ENCODE measurements around the gene SUPT3H. TPM values are rescaled to one million over a fixed set of nuclear protein-coding genes. Genes with fewer than 3 reads are reported as not detected.

Gene SUPT3H
- total and polyA plus RNA-seq, 2 of the 8 experiments (the other 6 are each of a cell fraction or from before 2014, with no cell fraction given): 18.8 to 23.0 TPM

GRCh38 chr6:45187836-45188235, 189.9 kb downstream of the SUPT3H start:
- no peak overlapping the region for H2AFZ ChIP-seq (ENCODE audit: low read length)
- H4K20me1 ChIP-seq (replicated peaks in 1 of 2; ENCODE audit: control insufficient read depth in 1 of 2, insufficient read depth in 2 of 2, low read length in 2 of 2): no peaks in the 10 kb centered on the region
- no peak overlapping the region for H4K5ac ChIP-seq (ENCODE audit: insufficient read length, low read depth, low read length)
- no peak overlapping the region for H3K23ac ChIP-seq (ENCODE audit: insufficient read length)
- H4K8ac ChIP-seq (ENCODE audit: extremely low read depth, insufficient read depth, low read length): no peak overlapping the region
- no peak overlapping the region for H4K91ac ChIP-seq (replicated peaks; ENCODE audit: insufficient read length, low read length)
- no peak overlapping the region for H2AK5ac ChIP-seq (ENCODE audit: low read depth, low read length)
- FAIRE-seq: no peak
- no peak overlapping the region for H3K27ac ChIP-seq (ENCODE audit: low read depth, low read length)
- H3K23me2 ChIP-seq (ENCODE audit: low read depth, low read length): no peaks in the 10 kb centered on the region
- H3K9me3 ChIP-seq (ENCODE audit: insufficient read depth in 2 of 2, low read depth in 1 of 2, low read length in 1 of 2): no peaks in the 10 kb centered on the region
- no peak overlapping the region for H3K56ac ChIP-seq (replicated peaks; ENCODE audit: insufficient read length, low read depth, low read length)
- no peak overlapping the region for H3K14ac ChIP-seq (ENCODE audit: insufficient read length)
- DNase-seq (ENCODE audit: low read depth in 1 of 2, low spot score in 2 of 2): no peak
- POLR2A ChIA-PET (ENCODE audit: partially characterized antibody): no interaction called here
- H2BK120ac ChIP-seq (replicated peaks; ENCODE audit: low read depth, low read length): no peak overlapping the region
- no peak overlapping the region for H3K9ac ChIP-seq (replicated peaks in 1 of 4; ENCODE audit: extremely low read depth in 1 of 4, low read depth in 3 of 4, low read length in 3 of 4)
- H3K36me3 ChIP-seq (ENCODE audit: control insufficient read depth in 2 of 4, insufficient read depth in 4 of 4, low read length in 3 of 4): no peaks in the 10 kb centered on the region
- H3K79me2 ChIP-seq (ENCODE audit: control insufficient read depth in 1 of 2, insufficient read depth in 2 of 2, low read length in 2 of 2): no peaks in the 10 kb centered on the region
- no peak overlapping the region for H3K18ac ChIP-seq (ENCODE audit: extremely low read depth, low read length)
- WGBS, 2 experiments (ENCODE audit: extremely low coverage in 1 of 2, insufficient coverage in 1 of 2, insufficient read length in 1 of 2, insufficient replicate concordance in 2 of 2, low coverage in 1 of 2, low lambda C conversion rate in 2 of 2, missing lambda C conversion rate in 1 of 2): 98% methylated on average over 2 of the region's 2 CpGs; no CpG with 5 or more reads in 1 of the 2 experiments
- no peak overlapping the region for H3K4ac ChIP-seq (replicated peaks; ENCODE audit: insufficient read length, low read depth, low read length)
- no peak overlapping the region for H3K4me2 ChIP-seq (ENCODE audit: insufficient read depth in 1 of 2, low read depth in 2 of 2, low read length in 2 of 2)
- H3K27me3 ChIP-seq (replicated peaks in 1 of 4; ENCODE audit: control insufficient read depth in 3 of 4, extremely low read depth in 1 of 4, insufficient read depth in 3 of 4, low read length in 3 of 4): no peaks in the 10 kb centered on the region
- CTCF ChIA-PET (ENCODE audit: partially characterized antibody): no interaction called here
- H2BK5ac ChIP-seq (ENCODE audit: low read depth, low read length): no peak overlapping the region
- no peak overlapping the region for H2BK15ac ChIP-seq (ENCODE audit: low read length)
- H3K4me3 ChIP-seq (ENCODE audit: extremely low read depth in 1 of 4, insufficient read depth in 2 of 4, low read depth in 3 of 4, low read length in 4 of 4): no peak overlapping the region
- H2BK12ac ChIP-seq (ENCODE audit: low read depth, low read length): no peak overlapping the region
- peaks cover 0 to 5% (median 2%) of the 10 kb centered on the region in 4 experiments; a peak in 3 of 7 replicates for H3K4me1 ChIP-seq (replicated peaks in 1 of 4; ENCODE audit: control insufficient read depth in 3 of 4, insufficient read depth in 4 of 4, low read length in 3 of 4)
- H2BK20ac ChIP-seq (ENCODE audit: low read length): no peak overlapping the region
- no peaks in the 10 kb centered on the region for H3K79me1 ChIP-seq (ENCODE audit: low read depth, low read length)
- no peak for TF ChIP-seq POLR2AphosphoS5 (IDR thresholded peaks at IDR 0.05; ENCODE audit: low read depth, low read length)
- no peak for TF ChIP-seq POLR2A (IDR thresholded peaks at IDR 0.05; ENCODE audit: control extremely low read depth in 1 of 2, low read depth in 2 of 2, low read length in 2 of 2)
- TF ChIP-seq RAD21 (IDR thresholded peaks at IDR 0.05 in 1 of 2, conservative IDR thresholded peaks at IDR 0.05 in 1 of 2; ENCODE audit: low read depth in 2 of 2, low read length in 2 of 2): no peak
- no peak for TF ChIP-seq FOSL1 (IDR thresholded peaks at IDR 0.05; ENCODE audit: insufficient read depth, low read depth, low read length)
- TF ChIP-seq RFX5 (IDR thresholded peaks at IDR 0.05; ENCODE audit: borderline replicate concordance, low read depth, low read length): no peak
- TF ChIP-seq USF2 (IDR thresholded peaks at IDR 0.05; ENCODE audit: low read length): no peak
- TF ChIP-seq RBBP5 (IDR thresholded peaks at IDR 0.05; ENCODE audit: borderline replicate concordance, low read depth, low read length): no peak
- TF ChIP-seq TCF12 (IDR thresholded peaks at IDR 0.05; ENCODE audit: low read depth, low read length): no peak
- TF ChIP-seq HDAC6 (IDR thresholded peaks at IDR 0.05; ENCODE audit: low read depth, low read length): no peak
- no peak for TF ChIP-seq EZH2 (IDR thresholded peaks at IDR 0.05; ENCODE audit: low read depth, low read length, severe bottlenecking)
- TF ChIP-seq ZNF274 (IDR thresholded peaks at IDR 0.05; ENCODE audit: borderline replicate concordance, extremely low read depth, low read length): no peak
- no peak for TF ChIP-seq RNF2 (IDR thresholded peaks at IDR 0.05; ENCODE audit: borderline replicate concordance, low read depth, low read length, missing control alignments, poor library complexity, severe bottlenecking)
- no peak for TF ChIP-seq SP2 (IDR thresholded peaks at IDR 0.05; ENCODE audit: low read length)
